ENCODE measurements around the gene CASZ1.

DNA sequence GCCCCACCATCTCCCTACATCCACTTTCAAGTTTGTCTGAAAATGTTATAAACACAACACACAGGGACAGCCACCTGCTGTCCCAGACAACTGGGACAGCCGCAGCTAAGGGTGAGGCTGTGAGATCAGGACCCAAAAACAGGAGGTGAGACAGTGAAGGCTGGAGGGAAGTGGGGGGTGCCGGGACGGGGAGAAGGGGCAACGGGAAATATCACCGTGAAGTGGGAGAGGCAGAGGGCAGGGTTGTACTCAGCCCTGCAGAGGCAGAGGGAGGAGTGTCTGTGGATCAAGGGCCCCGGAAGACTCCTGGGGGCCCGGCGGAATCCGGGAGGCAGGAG lies 114.4 kb downstream of the CASZ1 start:
- TF ChIP-seq, protein P1, sequence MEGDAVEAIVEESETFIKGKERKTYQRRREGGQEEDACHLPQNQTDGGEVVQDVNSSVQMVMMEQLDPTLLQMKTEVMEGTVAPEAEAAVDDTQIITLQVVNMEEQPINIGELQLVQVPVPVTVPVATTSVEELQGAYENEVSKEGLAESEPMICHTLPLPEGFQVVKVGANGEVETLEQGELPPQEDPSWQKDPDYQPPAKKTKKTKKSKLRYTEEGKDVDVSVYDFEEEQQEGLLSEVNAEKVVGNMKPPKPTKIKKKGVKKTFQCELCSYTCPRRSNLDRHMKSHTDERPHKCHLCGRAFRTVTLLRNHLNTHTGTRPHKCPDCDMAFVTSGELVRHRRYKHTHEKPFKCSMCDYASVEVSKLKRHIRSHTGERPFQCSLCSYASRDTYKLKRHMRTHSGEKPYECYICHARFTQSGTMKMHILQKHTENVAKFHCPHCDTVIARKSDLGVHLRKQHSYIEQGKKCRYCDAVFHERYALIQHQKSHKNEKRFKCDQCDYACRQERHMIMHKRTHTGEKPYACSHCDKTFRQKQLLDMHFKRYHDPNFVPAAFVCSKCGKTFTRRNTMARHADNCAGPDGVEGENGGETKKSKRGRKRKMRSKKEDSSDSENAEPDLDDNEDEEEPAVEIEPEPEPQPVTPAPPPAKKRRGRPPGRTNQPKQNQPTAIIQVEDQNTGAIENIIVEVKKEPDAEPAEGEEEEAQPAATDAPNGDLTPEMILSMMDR (IDR thresholded peaks at IDR 0.05), result no peak
- TF ChIP-seq POLR2A (IDR thresholded peaks at IDR 0.05), result no peak
